GM18502 (cell line): ENCODE data around the gene GSTA1.
"Not testable (repeated sequence)": the region's sequence is repeated elsewhere in the genome, so short reads cannot be mapped to it uniquely, and the experiment has no call there.

ENCODE experiments used
- ATAC-seq: cut with Tn5 transposase; IDR thresholded peaks from one replicate; pipeline ENCODE4 v1.9.1; 2021; ENCODE audit warnings: mild to moderate bottlenecking; ENCODE audit not compliant: unreplicated experiment, poor library complexity

Gene GSTA1

DNA sequence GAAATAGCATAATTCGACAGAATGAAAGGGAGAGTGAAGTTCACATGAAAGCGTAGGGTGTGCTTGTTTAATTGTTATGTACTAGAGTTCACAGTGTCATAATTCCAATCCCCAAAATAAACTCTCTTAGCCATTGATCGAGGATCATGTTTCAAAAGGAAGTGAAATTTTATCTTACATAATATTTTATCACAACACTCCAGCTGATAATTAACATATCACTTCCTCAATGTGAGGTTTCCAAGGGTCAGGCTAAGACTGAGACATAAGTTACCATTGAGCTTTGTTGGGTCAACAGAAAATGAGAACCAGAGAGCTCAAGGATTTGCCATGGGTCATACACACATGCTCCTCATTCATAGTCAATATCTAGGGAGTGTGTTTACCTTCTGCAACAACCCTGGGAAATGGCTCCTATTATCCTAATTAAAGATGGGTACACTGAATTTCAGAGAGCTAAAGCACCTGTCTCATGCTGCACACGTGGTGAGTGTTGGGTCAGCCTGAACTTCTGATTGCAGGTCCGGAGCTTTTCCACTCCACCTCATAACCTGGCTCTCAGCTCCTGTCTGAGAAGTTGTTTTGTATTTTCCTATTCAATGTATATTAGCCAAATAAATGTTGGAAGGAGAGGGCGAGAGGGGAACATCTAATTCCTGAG is 43.4 kb downstream of the GSTA1 start:
- ATAC-seq: no peak

DNA sequence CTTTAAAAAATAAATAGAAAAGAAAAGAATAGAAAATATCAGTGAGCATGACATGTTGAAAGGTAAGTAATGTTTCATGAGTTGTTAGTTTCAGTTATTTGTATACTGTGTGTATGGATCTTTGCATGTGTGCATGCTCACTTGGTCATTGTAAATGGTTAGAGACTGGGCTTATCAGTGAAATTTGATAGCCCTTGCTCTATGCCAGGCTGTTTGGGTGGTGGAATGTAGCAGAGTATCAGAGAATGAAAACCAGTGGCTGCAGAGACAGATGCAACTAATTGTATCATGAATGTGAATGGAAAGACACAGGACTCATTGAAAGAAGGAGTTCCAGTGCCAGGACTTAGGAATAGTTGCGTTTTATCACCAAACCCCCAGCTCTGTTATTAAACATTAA is 44.5 kb downstream of the GSTA1 start:
- no peak for ATAC-seq

DNA sequence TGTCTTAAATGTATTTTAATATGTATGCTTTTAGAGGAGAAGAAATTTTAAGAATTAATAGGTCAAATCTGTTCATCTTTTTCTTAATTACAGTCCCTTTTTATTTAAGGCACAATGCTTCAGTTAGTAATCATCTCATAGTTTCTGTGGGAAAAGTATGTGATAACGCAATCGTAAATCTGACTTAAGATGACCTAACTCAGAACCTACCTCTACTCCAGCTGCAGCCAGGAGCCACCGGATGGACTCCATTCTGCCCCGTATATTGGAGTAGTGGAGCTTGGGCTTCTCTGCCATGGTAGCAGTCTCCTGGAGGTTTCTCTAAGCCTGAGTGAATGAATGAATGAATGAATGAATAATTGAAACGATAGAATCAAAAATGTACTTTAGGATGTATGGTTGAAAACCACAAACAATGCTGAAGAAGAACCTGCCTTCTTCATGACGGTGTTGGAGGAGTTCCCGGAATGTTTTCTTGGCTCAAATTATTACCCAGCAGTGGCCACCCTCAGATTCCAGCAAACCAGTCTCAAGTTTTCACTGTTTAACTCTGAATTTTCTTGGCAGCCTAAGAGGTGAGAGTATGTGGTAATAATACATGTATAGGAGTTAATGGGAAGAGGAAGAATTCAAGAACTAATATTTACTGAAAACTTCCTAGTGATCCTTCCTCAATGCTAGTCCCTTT is 45.8 kb downstream of the GSTA1 start:
- not testable (repeated sequence) for ATAC-seq

DNA sequence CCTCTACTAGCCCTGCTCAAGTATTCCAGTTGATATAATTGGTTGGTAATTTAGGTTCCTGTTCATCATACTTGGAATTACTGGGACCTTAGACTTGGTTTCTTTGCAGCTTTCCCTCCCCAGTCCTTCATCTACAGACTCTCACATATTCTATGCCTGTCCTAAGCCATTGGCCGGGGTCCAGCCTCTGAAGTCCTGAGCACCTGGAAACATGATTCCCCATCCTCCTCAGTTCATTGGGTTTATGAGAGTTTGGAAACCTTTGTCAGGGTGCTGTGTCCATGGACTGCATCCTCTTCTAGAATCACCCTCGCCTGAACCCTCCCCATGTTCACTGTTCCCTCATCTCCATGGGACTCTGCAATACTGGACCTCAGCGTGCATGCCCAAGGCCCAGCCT is 49.2 kb downstream of the GSTA1 start:
- no peak for ATAC-seq

DNA sequence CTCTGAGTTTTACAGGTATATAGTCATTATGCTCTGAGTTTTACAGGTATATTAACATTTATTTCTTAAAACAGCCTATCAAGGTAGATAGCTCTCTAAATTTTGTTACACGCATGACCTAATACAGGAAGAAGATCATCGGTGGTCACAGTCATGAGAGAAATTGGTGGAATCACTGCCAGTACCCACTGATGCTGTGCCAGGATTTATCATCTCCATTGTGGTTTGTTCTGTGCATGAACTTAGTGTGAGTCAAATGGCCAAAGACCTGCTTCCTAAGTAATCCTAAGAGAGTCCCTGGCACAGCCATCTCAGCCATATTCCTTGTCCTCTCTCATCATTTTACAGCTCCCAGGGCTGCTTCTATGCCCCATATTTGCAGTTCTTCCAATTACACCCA is 50.5 kb downstream of the GSTA1 start:
- not testable (repeated sequence) for ATAC-seq

DNA sequence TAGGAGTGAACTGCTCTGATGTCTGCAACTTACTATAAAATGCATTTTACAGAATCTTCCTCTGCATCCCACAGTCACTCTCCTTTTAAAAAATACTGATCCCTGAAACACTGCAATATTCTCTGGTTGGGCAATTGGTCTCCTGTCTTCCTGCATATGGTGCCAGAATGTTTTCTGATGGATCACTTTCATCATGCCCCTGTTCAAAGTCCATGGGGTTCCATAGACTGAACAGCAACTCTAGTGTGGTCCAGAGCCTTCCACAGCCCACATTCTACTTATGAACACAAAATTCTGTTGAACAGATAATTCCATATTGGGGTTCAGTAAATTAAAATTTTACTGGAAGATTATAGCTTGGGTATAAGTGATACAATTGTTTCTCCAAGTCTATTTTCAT is 51.3 kb downstream of the GSTA1 start:
- ATAC-seq: no peak

DNA sequence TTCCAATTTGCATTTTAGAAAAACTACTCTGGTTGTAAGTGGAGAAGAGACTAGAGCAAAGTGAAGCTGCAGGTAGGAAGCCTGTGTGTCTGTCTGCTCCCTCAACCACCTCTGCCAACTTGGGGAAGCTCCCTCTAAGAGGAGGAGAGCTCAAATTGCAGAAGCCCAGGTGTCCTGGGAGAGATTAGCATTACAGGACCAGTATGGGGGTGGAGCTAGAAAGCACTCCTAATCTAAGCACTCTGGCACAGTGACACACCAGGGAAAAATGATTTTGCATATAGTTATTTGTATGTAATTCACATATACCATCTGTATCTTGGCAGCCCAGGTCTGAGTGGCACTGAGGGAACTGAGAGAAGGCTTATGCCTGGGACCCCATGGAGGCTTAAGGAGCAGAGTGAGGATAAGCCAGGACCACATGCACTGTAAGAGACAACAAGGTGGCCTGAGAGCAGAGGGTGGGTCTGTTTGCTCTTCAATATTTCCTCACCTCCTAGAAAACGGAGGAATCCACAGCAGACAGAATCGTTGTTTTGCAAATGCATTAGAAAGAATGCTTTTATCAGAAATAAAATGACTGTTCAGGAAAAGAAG is 54.0 kb downstream of the GSTA1 start:
- no peak for ATAC-seq

DNA sequence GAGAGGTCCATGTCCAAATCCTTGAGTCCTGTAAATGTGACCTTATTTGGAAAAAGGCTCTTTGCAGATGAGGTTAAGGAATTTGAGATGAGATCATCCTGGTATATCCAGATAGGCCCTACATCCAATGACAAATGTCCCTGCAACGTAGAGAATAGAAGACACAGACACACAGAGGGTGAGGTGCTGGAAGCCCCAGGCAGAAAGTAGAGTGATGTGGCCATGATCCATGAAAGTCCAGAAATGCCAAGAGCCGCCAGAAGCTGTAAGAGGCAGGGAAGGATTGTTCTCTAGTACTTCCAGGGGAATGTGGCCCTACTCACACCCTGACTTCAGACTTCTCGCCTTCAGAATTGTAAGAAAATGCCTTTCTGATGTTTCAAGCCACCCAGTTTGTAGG is 56.3 kb downstream of the GSTA1 start:
- not testable (repeated sequence) for ATAC-seq

DNA sequence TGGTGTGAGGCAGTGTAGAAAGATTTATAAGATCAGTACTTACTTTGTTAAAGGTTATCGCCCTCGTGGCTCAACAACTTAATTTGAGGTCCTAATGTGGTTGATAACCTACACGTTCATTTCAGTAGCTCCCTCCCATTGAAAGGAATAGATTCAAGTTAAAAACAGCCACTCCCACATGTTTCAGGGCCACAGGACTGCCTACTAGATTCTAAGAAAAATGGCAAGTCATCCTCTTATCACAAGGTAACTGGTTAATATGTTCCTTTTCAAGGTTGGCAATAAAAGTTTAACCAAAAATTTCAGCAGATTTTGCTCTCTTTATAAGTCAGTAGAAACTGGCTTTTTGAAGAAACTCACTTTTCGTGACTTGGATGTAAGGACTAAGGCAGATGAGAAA is 57.4 kb downstream of the GSTA1 start:
- no peak for ATAC-seq

DNA sequence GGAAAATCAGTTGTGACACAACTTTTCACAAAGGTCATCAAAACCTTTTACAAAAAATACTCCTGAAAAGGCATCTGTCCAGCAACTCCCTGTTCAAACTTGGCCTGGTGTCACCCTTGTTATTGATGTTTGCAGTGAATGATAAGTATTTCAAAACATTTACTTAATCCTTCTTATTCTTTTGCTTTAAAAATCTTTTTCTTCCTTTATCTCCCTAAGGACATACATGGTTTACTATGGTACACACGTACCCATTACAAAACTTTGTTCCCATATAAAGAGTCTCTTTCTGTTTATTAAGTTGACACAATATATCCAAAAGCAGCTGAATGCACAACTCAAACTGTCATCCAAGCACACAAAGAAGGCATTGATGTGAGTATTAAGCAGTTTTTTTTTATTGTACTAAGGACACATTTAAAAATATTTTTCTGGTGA is 57.8 kb downstream of the GSTA1 start:
- no peak for ATAC-seq

DNA sequence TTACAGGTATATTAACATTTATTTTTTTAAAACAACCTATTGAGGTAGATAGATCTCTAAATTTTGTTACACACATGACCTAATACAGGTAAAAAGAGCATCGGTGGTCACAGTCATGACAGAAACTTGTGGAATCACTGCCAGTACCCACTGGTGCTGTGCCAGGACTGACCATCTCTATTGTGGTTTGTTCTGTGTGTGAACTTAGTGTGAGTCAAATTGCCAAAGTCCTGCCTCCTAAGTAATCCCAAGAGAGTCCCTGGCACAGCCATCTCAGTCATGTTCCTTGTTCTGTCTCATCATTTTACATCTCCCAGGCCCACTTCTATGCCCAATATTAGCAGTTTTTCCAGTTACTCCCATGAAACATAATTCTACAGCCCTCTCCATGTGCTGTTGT is 61.7 kb downstream of the GSTA1 start:
- no peak for ATAC-seq
